NCI-H1436 treated with DMSO at 0.1 percent for 48 hours (cell line): Measurements from ENCODE around the gene NIPAL3.
"Not testable (repeated sequence)": the region's sequence is repeated elsewhere in the genome, so short reads cannot be mapped to it uniquely, and the experiment has no call there.

Experiments used
- DNase-seq: peaks from one replicate; lab custom pipeline; 2025; lab: John Stamatoyannopoulos, UW

NIPAL3 gene

DNA sequence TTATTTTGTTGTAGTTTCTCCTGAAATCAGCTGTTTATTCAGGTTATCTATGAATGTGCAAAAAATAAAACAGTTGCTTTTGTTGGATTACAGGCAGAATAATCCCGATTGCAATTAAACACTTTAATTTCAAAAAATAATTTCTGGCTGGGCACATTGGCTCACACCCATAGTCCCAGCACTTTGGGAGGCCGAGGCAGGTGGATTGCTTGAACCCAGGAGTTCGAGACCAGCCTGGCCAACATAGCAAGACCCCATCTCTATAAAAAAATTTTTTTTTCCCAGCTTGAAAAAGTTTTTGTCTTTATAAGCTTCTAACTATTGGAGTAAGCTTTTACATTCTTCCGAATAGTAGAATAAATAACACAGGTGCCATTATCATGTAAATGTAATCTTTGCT lies 102.3 kb downstream of the NIPAL3 start:
- no peak for DNase-seq

DNA sequence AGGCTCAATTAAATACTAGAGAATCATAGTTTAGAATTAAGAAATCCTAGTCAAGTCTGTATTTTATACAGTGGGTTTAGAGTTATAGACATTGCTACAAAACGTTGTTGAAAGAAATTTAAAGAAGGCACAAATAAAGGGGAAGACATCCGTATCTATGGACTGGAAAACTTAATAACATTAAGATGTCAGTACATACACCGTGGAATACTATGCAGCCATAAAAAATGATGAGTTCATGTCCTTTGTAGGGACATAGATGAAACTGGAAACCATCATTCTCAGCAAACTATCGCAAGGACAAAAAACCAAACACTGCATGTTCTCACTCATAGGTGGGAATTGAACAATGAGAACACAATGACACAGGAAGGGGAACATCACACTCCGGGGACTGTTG lies 104.7 kb downstream of the NIPAL3 start:
- not testable (repeated sequence) for DNase-seq
